OCI-LY1 (cell line): ENCODE results near the gene SLC7A14.

ENCODE experiments used
- H2AFZ ChIP-seq: fragments of 200-600 bp; sonication (generic), shearing (Covaris generic); 2 replicates; pipeline ENCODE4 v1.6.0; 2014; ENCODE audit warnings: antibody characterized with exemption, mild to moderate bottlenecking, low read length
- H3F3A ChIP-seq: fragments of 200-600 bp; sonication (generic), shearing (Covaris generic); 2 replicates; pipeline ENCODE4 v1.6.0; 2014; ENCODE audit warnings: mild to moderate bottlenecking, antibody characterized with exemption, low read length, moderate library complexity; ENCODE audit not compliant: insufficient read depth
- H3K27ac ChIP-seq: fragments of 200-600 bp; sonication (generic); 2 replicates; pipeline ENCODE4 v1.5.1; 2014; ENCODE audit warnings: low read length, mixed run types, mild to moderate bottlenecking, low read depth; ENCODE audit not compliant: poor library complexity, severe bottlenecking
- H3K27me3 ChIP-seq: fragments of 200-600 bp; sonication (generic); 2 replicates; pipeline ENCODE4 v1.6.0; 2014; ENCODE audit warnings: antibody characterized with exemption, mild to moderate bottlenecking, low read length, moderate library complexity; ENCODE audit not compliant: insufficient read depth
- H3K36me3 ChIP-seq: fragments of 200-600 bp; sonication (generic); 2 replicates; pipeline ENCODE4 v1.6.1; 2014; ENCODE audit warnings: mild to moderate bottlenecking, antibody characterized with exemption, low read length, moderate library complexity, mixed read lengths; ENCODE audit not compliant: insufficient read depth
- H3K4me1 ChIP-seq: fragments of 200-600 bp; sonication (generic); 2 replicates; pipeline ENCODE4 v1.5.1; 2014; ENCODE audit warnings: mild to moderate bottlenecking, low read length, moderate library complexity; ENCODE audit not compliant: insufficient read depth, severe bottlenecking
- H3K4me2 ChIP-seq: fragments of 200-600 bp; sonication (generic), shearing (Covaris generic); 2 replicates; pipeline ENCODE4 v1.6.1; 2014; ENCODE audit warnings: low read length
- H3K4me3 ChIP-seq: fragments of 200-600 bp; sonication (generic); 2 replicates; pipeline ENCODE4 v1.5.1; 2014; ENCODE audit warnings: low read length, low read depth, mild to moderate bottlenecking, mixed read lengths; ENCODE audit not compliant: poor library complexity, severe bottlenecking
- H3K79me2 ChIP-seq: fragments of 200-600 bp; shearing (Covaris generic); 2 replicates; pipeline ENCODE4 v1.6.1; 2016; ENCODE audit warnings: mixed run types, low read length, mixed read lengths; ENCODE audit not compliant: insufficient read depth
- H3K9ac ChIP-seq: fragments of 200-600 bp; sonication (generic), shearing (Covaris generic); 2 replicates; pipeline ENCODE4 v1.6.1; 2014; ENCODE audit warnings: mild to moderate bottlenecking, low read length, mixed read lengths
- H3K9me2 ChIP-seq: fragments of 200-600 bp; sonication (generic), shearing (Covaris generic); 2 replicates; pipeline ENCODE4 v1.6.1; 2014; ENCODE audit warnings: low read depth, mild to moderate bottlenecking, low read length, mixed read lengths
- H3K9me3 ChIP-seq: fragments of 200-600 bp; shearing (Covaris generic); 2 replicates; pipeline ENCODE4 v1.6.1; 2014; ENCODE audit warnings: low read length, mixed read lengths
- H4K20me1 ChIP-seq: fragments of 200-600 bp; sonication (generic), shearing (Covaris generic); 2 replicates; pipeline ENCODE4 v1.6.0; 2016; ENCODE audit warnings: mild to moderate bottlenecking, low read length; ENCODE audit not compliant: insufficient read depth
- CTCF ChIP-seq: fragments of 200-600 bp; sonication (generic), shearing (Covaris generic); IDR thresholded peaks from 2 replicates; pipeline ENCODE4 v1.5.1; 2017; ENCODE audit warnings: mild to moderate bottlenecking, antibody characterized with exemption, low read length, moderate library complexity, mixed read lengths
- EZH2 ChIP-seq: fragments of 200-600 bp; sonication (generic), shearing (Covaris generic); IDR thresholded peaks from 2 replicates; pipeline ENCODE4 v1.8.0; 2017; ENCODE audit warnings: borderline replicate concordance, mixed run types, mild to moderate bottlenecking, antibody characterized with exemption, low read length, moderate library complexity, mixed read lengths

Gene SLC7A14

GRCh38 chr3:170560296-170560695 is 25.6 kb downstream of the SLC7A14 start:
- Histone ChIP-seq H3K36me3 (no peaks in the 10 kb centered on the region), H3K9ac (no peak overlapping the region), H3F3A (no peaks in the 10 kb centered on the region), H3K27ac (no peak overlapping the region), H3K27me3 (no peaks in the 10 kb centered on the region), H3K4me3 (no peak overlapping the region), H3K9me3 (no peaks in the 10 kb centered on the region), H3K9me2 (no peaks in the 10 kb centered on the region), H4K20me1 (no peaks in the 10 kb centered on the region), H3K79me2 (no peaks in the 10 kb centered on the region), H2AFZ (no peak overlapping the region), H3K4me2 (no peak overlapping the region), H3K4me1 (no peaks in the 10 kb centered on the region)
- no peak for TF ChIP-seq CTCF
- TF ChIP-seq EZH2, result no peak

- no peak overlapping the region for H2AFZ ChIP-seq
- H3K79me2 ChIP-seq, result no peaks in the 10 kb centered on the region
- H3K4me3 ChIP-seq, result no peak overlapping the region
- no peaks in the 10 kb centered on the region for H3K9me2 ChIP-seq
- H3K9ac ChIP-seq, result no peak overlapping the region
- H3K36me3 ChIP-seq, result no peaks in the 10 kb centered on the region
- no peaks in the 10 kb centered on the region for H3K4me1 ChIP-seq
- TF ChIP-seq EZH2 (no peak), CTCF (no peak)
- no peaks in the 10 kb centered on the region for H4K20me1 ChIP-seq
- H3F3A ChIP-seq, result no peaks in the 10 kb centered on the region
- H3K4me2 ChIP-seq, result no peak overlapping the region
- H3K27me3 ChIP-seq, result no peaks in the 10 kb centered on the region
- no peaks in the 10 kb centered on the region for H3K9me3 ChIP-seq
- H3K27ac ChIP-seq, result no peak overlapping the region
Measured at GRCh38 chr3:170558427-170558826, 27.4 kb downstream of the SLC7A14 start.

- Histone ChIP-seq H3K4me2 (no peak overlapping the region), H4K20me1 (no peaks in the 10 kb centered on the region), H3K27me3 (no peaks in the 10 kb centered on the region), H3K36me3 (no peaks in the 10 kb centered on the region), H3K9me3 (no peaks in the 10 kb centered on the region), H3K4me1 (no peaks in the 10 kb centered on the region), H2AFZ (no peak overlapping the region), H3K79me2 (no peaks in the 10 kb centered on the region), H3K4me3 (no peak overlapping the region), H3K27ac (no peak overlapping the region), H3K9me2 (no peaks in the 10 kb centered on the region), H3F3A (no peaks in the 10 kb centered on the region), H3K9ac (no peak overlapping the region)
- TF ChIP-seq EZH2 (no peak), CTCF (no peak)
Measured at GRCh38 chr3:170555329-170555728, 30.5 kb downstream of the SLC7A14 start.
